Thymus (tissue), 11 donors: Measurements from ENCODE around the gene HDAC6. TPM values are rescaled to one million over a fixed set of nuclear protein-coding genes. Genes with fewer than 3 reads are reported as not detected.

Experiments
- DNase-seq, 9 donors: peaks; one replicate each; pipeline ENCODE4 v3.0.0-alpha.2; 2013; ENCODE audit warnings: low spot score in 9 of 9, low read depth in 6 of 9, missing footprints in 1 of 9
- H3K27ac ChIP-seq, 2 donors: one replicate each; pipeline ENCODE4 v1.5.1; 2013; ENCODE audit warnings: control low read depth in 1 of 2, low read depth in 1 of 2, low read length in 1 of 2, mild to moderate bottlenecking in 1 of 2, moderate library complexity in 1 of 2
- H3K27me3 ChIP-seq, 2 donors: one replicate each; pipeline ENCODE4 v1.5.1; 2013; ENCODE audit warnings: low read length in 1 of 2; ENCODE audit not compliant: control insufficient read depth in 2 of 2, insufficient read depth in 1 of 2
- H3K36me3 ChIP-seq, 2 donors: one replicate each; pipeline ENCODE4 v1.5.1; 2013; ENCODE audit warnings: low read length in 1 of 2, mild to moderate bottlenecking in 1 of 2, moderate library complexity in 1 of 2; ENCODE audit not compliant: control insufficient read depth in 2 of 2, insufficient read depth in 2 of 2
- H3K4me1 ChIP-seq, 2 donors: one replicate each; pipeline ENCODE4 v1.5.1; 2013; ENCODE audit warnings: low read length in 2 of 2; ENCODE audit not compliant: control insufficient read depth in 2 of 2, insufficient read depth in 2 of 2
- H3K4me3 ChIP-seq, 2 donors: one replicate each; pipeline ENCODE4 v1.5.1; 2013; ENCODE audit warnings: low read length in 2 of 2, control low read depth in 1 of 2, mild to moderate bottlenecking in 1 of 2
- H3K9me3 ChIP-seq, 2 donors: one replicate each; pipeline ENCODE4 v1.5.1; 2013; ENCODE audit warnings: low read length in 1 of 2, mild to moderate bottlenecking in 1 of 2; ENCODE audit not compliant: control insufficient read depth in 2 of 2, insufficient read depth in 1 of 2
- WGBS: extraction: QIAGEN DNeasy Blood & Tissue Kit; methylation state at CpG from one replicate; pipeline ENCODE4 v1.1.7; 2013; 5-methylcytosine and 5-hydroxymethylcytosine counted together
- polyA plus RNA-seq: library from polyadenylated mRNA; stranded (reverse); fragments of 200-250 nt; gene quantifications from one replicate; pipeline ENCODE4 v1.2.3, GENCODE V29; 2013
- total RNA-seq: library from RNA; stranded (reverse); fragments of 120-200 nt; gene quantifications from one replicate; pipeline ENCODE4 v1.2.4, GENCODE V29; 2013
- donor health status: healthy.

Gene HDAC6
- total and polyA plus RNA-seq, 2 donors, result 46.0 to 109 TPM

DNA sequence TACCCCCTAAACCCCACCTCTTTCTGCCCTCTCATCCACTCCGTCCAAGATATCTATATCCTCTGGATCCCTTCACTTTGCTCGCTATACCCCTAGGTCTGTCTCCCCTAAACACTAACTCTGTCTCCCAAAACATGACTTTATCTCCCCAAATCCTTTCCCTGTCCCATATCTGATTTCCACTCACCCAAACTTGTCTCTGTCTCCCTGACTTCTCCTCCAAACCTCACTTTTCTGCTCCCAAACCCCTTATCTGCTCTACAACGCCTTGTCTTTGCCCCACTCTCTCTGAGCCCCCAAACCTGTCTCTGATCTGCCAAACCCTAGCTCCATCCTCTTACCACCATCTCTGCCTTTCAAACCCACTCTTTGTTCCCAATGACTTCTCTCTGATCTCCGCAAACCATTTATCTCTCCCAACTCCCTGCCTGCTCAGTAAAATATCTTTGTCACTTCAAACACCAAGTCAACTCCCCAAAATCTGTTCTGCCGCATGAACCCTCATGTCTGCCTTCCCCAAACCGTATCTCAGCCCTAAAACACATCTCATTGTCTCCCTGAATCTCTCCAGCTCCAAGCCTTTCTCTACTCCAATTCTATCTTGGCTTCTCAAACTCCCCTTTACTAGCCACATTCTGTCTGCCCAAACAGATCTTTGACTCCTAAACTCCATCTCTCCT lies 14.9 kb upstream of the HDAC6 start:
- H3K27ac ChIP-seq, result no peak overlapping the region
- no peak overlapping the region for H3K4me3 ChIP-seq
- H3K27me3 ChIP-seq, result no peaks in the 10 kb centered on the region
- no peak for DNase-seq
- WGBS, result 94% methylated on average over 6 of the region's 6 CpGs
- peaks cover 0 to 7% of the 10 kb centered on the region in 2 donors for H3K4me1 ChIP-seq
- H3K9me3 ChIP-seq, result no peaks in the 10 kb centered on the region
- H3K36me3 ChIP-seq, result no peaks in the 10 kb centered on the region

DNA sequence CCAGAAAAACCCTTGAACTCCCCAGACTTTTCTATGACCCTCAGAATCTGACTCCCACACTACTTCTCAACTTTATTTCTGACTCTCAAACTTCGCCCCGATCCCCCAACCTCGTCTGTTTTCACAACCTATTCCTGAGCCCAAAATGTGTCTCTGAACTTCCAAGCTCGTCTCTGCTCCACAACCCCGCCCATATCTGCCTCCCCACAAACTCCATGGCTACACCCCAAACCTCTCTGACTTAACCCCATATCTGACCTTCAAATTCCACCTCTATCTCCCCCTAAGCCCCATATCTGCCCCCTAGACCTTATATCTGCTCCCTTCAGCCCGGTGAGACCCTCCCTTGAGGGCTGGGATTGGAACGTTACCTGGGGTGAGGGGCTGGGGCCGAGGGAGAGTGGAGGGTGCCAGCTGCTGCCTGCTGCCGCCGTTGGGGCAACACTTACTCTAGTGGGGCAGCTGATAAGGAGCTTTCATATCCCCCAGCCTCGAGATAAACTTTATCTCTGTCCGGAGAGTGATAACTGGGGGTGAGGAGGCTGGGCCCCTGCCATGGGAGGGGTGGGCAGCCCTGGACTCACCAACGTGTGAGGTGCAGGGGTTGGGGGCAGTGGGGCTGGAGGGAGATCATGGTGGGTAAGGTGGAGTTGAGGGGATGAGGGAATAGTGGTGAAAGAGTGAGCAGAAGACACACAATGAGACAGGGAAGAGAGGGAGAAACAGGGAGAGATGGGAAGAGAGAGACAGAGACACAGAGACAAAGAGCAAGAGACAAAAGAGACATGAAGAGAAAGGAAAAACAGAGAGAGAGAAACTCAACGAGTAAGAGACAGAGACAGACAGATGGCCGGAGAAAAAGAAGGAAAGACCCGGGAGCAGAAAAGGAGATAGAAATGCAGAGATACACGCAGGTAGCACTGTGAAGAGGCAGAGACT lies 14.1 kb upstream of the HDAC6 start:
- DNase-seq, result no peak
- 87% methylated on average over 17 of the region's 17 CpGs for WGBS
- H3K9me3 ChIP-seq, result no peaks in the 10 kb centered on the region
- no peaks in the 10 kb centered on the region for H3K36me3 ChIP-seq
- no peak overlapping the region for H3K4me3 ChIP-seq
- H3K27ac ChIP-seq, result no peak overlapping the region
- peaks cover 0 to 7% of the 10 kb centered on the region in 2 donors for H3K4me1 ChIP-seq
- H3K27me3 ChIP-seq, result no peaks in the 10 kb centered on the region

DNA sequence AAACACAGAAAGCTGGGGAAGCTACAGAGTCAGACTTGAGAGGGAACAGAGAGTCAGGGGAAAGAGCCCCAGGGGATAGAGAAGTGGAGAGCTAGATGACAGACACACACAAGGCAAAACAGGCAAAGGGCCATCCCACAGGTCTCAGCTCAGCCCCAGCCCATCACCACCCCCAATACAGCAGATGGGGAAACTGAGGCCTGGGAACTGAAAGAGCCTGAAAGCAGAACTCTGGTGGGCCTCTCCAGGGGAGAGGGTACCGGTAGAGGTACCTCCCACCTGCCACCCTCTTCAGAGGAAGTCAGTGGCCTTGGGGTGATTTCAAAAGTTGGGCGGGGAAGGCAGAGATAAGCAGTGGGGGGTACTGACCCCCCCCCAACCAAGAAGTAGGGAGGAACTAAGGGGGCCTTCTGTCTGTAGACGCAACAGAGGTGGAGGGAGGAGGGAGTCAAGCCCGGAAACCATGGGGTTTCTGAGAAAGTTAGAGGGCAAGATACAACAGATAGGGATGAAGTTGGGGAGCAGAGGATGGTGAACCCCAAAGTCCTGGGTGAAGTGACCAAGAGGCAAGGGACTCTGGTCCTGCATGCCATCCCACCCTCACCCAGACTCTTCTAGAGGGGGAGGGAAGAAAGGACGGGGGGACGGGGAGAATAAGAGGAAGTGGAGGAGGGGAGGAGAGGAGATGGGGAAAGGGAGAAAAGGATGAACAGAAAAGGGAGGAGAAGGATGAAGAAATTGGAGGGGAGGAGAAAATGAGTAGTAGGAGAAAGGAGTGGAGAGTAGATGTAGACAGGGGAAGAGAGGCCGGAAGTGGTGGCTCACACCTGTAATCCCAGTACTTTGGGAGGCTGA lies 12.3 kb upstream of the HDAC6 start:
- Histone ChIP-seq H3K9me3 (no peaks in the 10 kb centered on the region), H3K4me1 (peaks cover 0 to 7% of the 10 kb centered on the region in 2 donors), H3K4me3 (no peak overlapping the region), H3K27ac (no peak overlapping the region), H3K27me3 (no peaks in the 10 kb centered on the region), H3K36me3 (no peaks in the 10 kb centered on the region)
- WGBS, result 28% methylated on average over 7 of the region's 7 CpGs
- peak in 2 of 9 donors; percentile 2 to 22 for DNase-seq

DNA sequence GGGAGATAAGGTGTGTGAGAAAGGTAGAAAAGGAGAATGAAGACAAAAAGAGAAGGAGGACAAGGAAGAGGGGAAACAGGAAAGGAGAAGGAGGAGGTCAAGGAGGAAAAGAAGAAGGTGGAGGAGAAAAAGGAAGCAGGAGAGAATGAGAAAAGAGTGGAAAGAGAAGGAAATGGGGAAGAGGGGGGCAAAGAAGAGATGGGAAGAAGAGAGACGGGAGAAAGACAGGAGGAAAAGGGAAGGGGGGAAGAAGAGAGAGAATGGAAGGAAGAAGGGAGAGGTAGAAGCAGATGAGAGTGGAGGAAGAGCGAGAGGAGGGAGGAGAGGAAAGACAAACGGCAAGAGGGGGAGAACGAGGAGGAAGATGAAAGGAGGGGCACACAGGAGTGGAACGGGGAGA lies 11.4 kb upstream of the HDAC6 start:
- no peaks in the 10 kb centered on the region for H3K36me3 ChIP-seq
- WGBS, result 96% methylated on average over 5 of the region's 5 CpGs
- no peak overlapping the region for H3K4me3 ChIP-seq
- no peak for DNase-seq
- peaks cover 0 to 7% of the 10 kb centered on the region in 2 donors for H3K4me1 ChIP-seq
- H3K9me3 ChIP-seq, result no peaks in the 10 kb centered on the region
- H3K27me3 ChIP-seq, result no peaks in the 10 kb centered on the region
- H3K27ac ChIP-seq, result no peak overlapping the region

DNA sequence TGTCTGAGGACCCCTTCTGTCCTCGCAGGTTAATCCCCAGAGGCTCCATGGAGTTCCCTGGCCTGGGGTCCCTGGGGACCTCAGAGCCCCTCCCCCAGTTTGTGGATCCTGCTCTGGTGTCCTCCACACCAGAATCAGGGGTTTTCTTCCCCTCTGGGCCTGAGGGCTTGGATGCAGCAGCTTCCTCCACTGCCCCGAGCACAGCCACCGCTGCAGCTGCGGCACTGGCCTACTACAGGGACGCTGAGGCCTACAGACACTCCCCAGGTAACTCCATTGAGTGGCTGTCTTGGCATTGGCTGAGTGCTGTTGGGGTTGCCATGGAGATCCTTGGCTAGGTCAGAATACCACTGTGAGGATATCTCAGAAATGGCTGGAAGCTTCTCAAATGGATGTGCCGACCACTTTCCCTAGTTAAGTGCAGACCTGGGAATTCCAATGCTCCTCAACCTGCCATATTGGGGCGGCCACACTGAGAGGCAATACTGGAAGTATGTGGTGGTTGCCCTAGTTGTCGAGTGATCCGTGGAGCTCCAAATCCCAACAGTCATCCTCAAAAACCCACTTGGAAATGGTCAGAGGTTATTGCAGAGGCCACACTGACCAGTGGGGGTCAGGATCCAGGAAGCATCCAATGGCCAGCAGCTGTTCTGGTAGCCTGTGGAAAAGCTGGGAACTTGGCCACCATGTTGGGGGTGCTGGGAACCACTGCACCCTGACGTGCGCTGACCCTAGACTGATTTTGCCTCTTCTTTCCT lies 10.6 kb upstream of the HDAC6 start:
- Histone ChIP-seq H3K4me3 (no peak overlapping the region), H3K36me3 (no peaks in the 10 kb centered on the region), H3K9me3 (no peaks in the 10 kb centered on the region), H3K27ac (no peak overlapping the region), H3K4me1 (peaks cover 0 to 7% of the 10 kb centered on the region in 2 donors), H3K27me3 (no peaks in the 10 kb centered on the region)
- no peak for DNase-seq
- 96% methylated on average over 11 of the region's 11 CpGs for WGBS

DNA sequence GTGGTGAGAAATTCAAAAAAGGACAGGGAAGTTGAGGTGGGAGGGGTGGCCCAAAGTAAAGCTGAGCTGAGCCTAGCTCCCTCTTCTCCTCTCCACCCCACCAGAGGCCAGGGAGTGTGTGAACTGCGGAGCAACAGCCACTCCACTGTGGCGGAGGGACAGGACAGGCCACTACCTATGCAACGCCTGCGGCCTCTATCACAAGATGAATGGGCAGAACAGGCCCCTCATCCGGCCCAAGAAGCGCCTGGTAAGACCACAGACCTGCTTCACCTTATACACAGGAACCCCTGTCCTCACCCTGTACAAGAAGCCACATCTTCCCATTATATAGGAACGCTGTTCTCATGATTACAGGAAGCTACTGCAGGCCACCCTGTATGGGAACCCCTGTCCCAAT lies 9.6 kb upstream of the HDAC6 start:
- WGBS, result 97% methylated on average over 7 of the region's 7 CpGs
- no peak for DNase-seq
- no peak overlapping the region for H3K27ac ChIP-seq
- no peaks in the 10 kb centered on the region for H3K27me3 ChIP-seq
- peaks cover 0 to 7% of the 10 kb centered on the region in 2 donors for H3K4me1 ChIP-seq
- no peaks in the 10 kb centered on the region for H3K36me3 ChIP-seq
- H3K4me3 ChIP-seq, result no peak overlapping the region
- no peaks in the 10 kb centered on the region for H3K9me3 ChIP-seq

DNA sequence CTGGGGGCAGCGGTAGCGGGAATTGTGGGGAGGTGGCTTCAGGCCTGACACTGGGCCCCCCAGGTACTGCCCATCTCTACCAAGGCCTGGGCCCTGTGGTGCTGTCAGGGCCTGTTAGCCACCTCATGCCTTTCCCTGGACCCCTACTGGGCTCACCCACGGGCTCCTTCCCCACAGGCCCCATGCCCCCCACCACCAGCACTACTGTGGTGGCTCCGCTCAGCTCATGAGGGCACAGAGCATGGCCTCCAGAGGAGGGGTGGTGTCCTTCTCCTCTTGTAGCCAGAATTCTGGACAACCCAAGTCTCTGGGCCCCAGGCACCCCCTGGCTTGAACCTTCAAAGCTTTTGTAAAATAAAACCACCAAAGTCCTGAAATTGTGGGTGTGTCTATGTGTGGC lies 7.9 kb upstream of the HDAC6 start:
- Histone ChIP-seq H3K27me3 (no peaks in the 10 kb centered on the region), H3K4me3 (no peak overlapping the region), H3K27ac (no peak overlapping the region), H3K36me3 (no peaks in the 10 kb centered on the region), H3K9me3 (no peaks in the 10 kb centered on the region), H3K4me1 (peaks cover 0 to 7% of the 10 kb centered on the region in 2 donors)
- 97% methylated on average over 4 of the region's 4 CpGs for WGBS
- no peak for DNase-seq

DNA sequence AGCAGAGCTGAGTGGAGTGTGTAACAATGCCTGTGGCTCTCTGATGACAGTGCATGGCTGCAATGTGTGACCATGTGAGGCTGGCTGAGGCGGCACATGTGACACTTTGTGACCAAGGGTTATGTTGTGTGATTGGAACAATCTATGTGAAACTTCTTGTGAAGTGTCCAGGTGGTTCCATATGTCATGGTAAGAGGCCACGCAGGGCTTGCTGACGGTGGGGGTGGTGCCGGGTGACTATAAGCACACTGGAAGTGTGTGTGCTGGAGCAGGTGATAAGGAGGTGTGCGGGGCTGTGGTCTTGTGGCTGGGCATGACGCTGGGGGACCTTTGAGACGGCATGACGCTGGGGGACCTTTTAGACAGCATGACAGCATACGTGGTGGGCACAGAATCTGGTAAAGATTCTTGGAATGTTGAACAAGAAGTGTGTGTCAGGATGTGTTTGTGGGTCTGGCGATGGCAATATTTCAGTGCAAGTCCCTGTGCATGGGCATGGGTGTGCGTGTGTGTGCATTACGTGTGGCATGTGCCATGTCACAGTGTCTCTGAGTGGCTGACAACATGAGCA lies 7.4 kb upstream of the HDAC6 start:
- Histone ChIP-seq H3K27ac (no peak overlapping the region), H3K27me3 (no peaks in the 10 kb centered on the region), H3K36me3 (no peaks in the 10 kb centered on the region), H3K4me1 (peaks cover 0 to 5% of the 10 kb centered on the region in 2 donors), H3K9me3 (no peaks in the 10 kb centered on the region), H3K4me3 (no peak overlapping the region)
- 96% methylated on average over 12 of the region's 12 CpGs for WGBS
- DNase-seq, result no peak
